Fibroblast of lung (primary cell): ENCODE results near the gene CDK11B.

Experiments used
- CTCF ChIP-seq, 2 donors: IDR thresholded peaks in 1 of 2; conservative IDR thresholded peaks in 1 of 2; 1 replicate in 1 of 2; 2 replicates in 1 of 2; pipeline ENCODE4 v1.5.1; 2011 to 2012; ENCODE audit warnings: low read length in 2 of 2, control low read depth in 1 of 2, inconsistent platforms in 1 of 2, low read depth in 1 of 2, mild to moderate bottlenecking in 1 of 2
- EZH2 ChIP-seq: IDR thresholded peaks from 2 replicates; pipeline ENCODE4 v1.5.1; 2012; ENCODE audit warnings: low read length, control low read depth, mild to moderate bottlenecking; ENCODE audit errors: missing control alignments

- no peak for TF ChIP-seq CTCF (conservative IDR thresholded peaks at IDR 0.05 in 1 of 2, IDR thresholded peaks at IDR 0.05 in 1 of 2; ENCODE audit: low read depth in 1 of 2, low read length in 2 of 2)
- no peak for TF ChIP-seq EZH2
These were observed 42.0 kb downstream of the CDK11B start for GRCh38 chr1:1616838-1617237.
